Liver (tissue), 9 donors: ENCODE measurements around the gene COL9A3. TPM values are rescaled to one million over a fixed set of nuclear protein-coding genes. Genes with fewer than 3 reads are reported as not detected.

Experiments
- DNase-seq: peaks from one replicate; pipeline ENCODE4 v3.0.0-alpha.2; 2017; ENCODE audit warnings: low spot score
- H3K27ac ChIP-seq, 2 donors: one replicate each; pipeline ENCODE4 v1.7.0; 2013; ENCODE audit warnings: inconsistent platforms in 2 of 2, low read length in 2 of 2, control low read depth in 1 of 2, low read depth in 1 of 2, mild to moderate bottlenecking in 1 of 2
- H3K27me3 ChIP-seq, 4 donors: one replicate each; pipeline versions ENCODE4 v1.6.1 to v1.7.0; 2013; ENCODE audit warnings: low read length in 3 of 4, inconsistent platforms in 1 of 4, mild to moderate bottlenecking in 1 of 4, moderate library complexity in 1 of 4; ENCODE audit not compliant: control insufficient read depth in 4 of 4, insufficient read depth in 4 of 4
- H3K36me3 ChIP-seq, 4 donors: one replicate each; pipeline versions ENCODE4 v1.6.1 to v1.7.0; 2013; ENCODE audit warnings: low read length in 3 of 4, mild to moderate bottlenecking in 3 of 4, low read depth in 1 of 4, moderate library complexity in 1 of 4; ENCODE audit not compliant: control insufficient read depth in 4 of 4, insufficient read depth in 3 of 4
- H3K4me1 ChIP-seq, 4 donors: one replicate each; pipeline versions ENCODE4 v1.6.1 to v1.7.0; 2013; ENCODE audit warnings: low read length in 3 of 4, mild to moderate bottlenecking in 3 of 4, moderate library complexity in 1 of 4; ENCODE audit not compliant: control insufficient read depth in 4 of 4, insufficient read depth in 4 of 4
- H3K4me3 ChIP-seq, 3 donors: one replicate each; pipeline versions ENCODE4 v1.6.1 to v1.7.0; 2013; ENCODE audit warnings: low read length in 3 of 3, control low read depth in 1 of 3, low read depth in 1 of 3, mild to moderate bottlenecking in 1 of 3
- H3K9ac ChIP-seq, 2 donors: one replicate each; pipeline ENCODE4 v1.7.0; 2013; ENCODE audit warnings: low read length in 2 of 2, mild to moderate bottlenecking in 2 of 2, moderate library complexity in 2 of 2, control low read depth in 1 of 2, low read depth in 1 of 2
- H3K9me3 ChIP-seq, 4 donors: one replicate each; pipeline versions ENCODE4 v1.6.1 to v1.7.0; 2013; ENCODE audit warnings: low read length in 3 of 4; ENCODE audit not compliant: control insufficient read depth in 4 of 4
- ATF3 ChIP-seq: IDR thresholded peaks from 2 replicates; pipeline ENCODE4 v1.6.1; 2016; ENCODE audit warnings: antibody characterized with exemption
- EGR1 ChIP-seq, 2 donors: IDR thresholded peaks; 2 replicates each; pipeline ENCODE4 v1.6.1; 2016 to 2018; ENCODE audit warnings: antibody characterized with exemption in 2 of 2, low read depth in 2 of 2
- FOXA1 ChIP-seq: IDR thresholded peaks from 2 replicates; pipeline ENCODE4 v1.6.1; 2016; ENCODE audit warnings: antibody characterized with exemption
- FOXA2 ChIP-seq: IDR thresholded peaks from 2 replicates; pipeline ENCODE4 v1.6.1; 2016; ENCODE audit warnings: antibody characterized with exemption
- GABPA ChIP-seq, 2 donors: IDR thresholded peaks in 1 of 2; conservative IDR thresholded peaks in 1 of 2; 2 replicates each; pipeline ENCODE4 v1.6.1; 2016; ENCODE audit warnings: antibody characterized with exemption in 2 of 2, mild to moderate bottlenecking in 1 of 2, moderate library complexity in 1 of 2
- HNF4A ChIP-seq, 2 donors: conservative IDR thresholded peaks; 2 replicates each; pipeline ENCODE4 v1.6.1; 2016; ENCODE audit warnings: antibody characterized with exemption in 2 of 2, mild to moderate bottlenecking in 2 of 2
- HNF4G ChIP-seq: IDR thresholded peaks from 2 replicates; pipeline ENCODE4 v1.6.1; 2016; ENCODE audit warnings: antibody characterized with exemption
- JUND ChIP-seq, 2 donors: IDR thresholded peaks; 2 replicates each; pipeline ENCODE4 v1.6.1; 2016; ENCODE audit warnings: antibody characterized with exemption in 2 of 2
- NR2F2 ChIP-seq: IDR thresholded peaks from 2 replicates; pipeline ENCODE4 v1.6.1; 2016; ENCODE audit warnings: antibody characterized with exemption
- RAD21 ChIP-seq, 2 donors: IDR thresholded peaks; 2 replicates each; pipeline ENCODE4 v1.6.1; 2016; ENCODE audit warnings: antibody characterized with exemption in 2 of 2, mild to moderate bottlenecking in 2 of 2
- RXRA ChIP-seq, 2 donors: IDR thresholded peaks; 2 replicates each; pipeline ENCODE4 v1.6.1; 2017 to 2018; ENCODE audit warnings: antibody characterized with exemption in 2 of 2, mild to moderate bottlenecking in 1 of 2
- SP1 ChIP-seq: IDR thresholded peaks from 2 replicates; pipeline ENCODE4 v1.6.1; 2018; ENCODE audit warnings: antibody characterized with exemption, mild to moderate bottlenecking
- YY1 ChIP-seq: IDR thresholded peaks from 2 replicates; pipeline ENCODE4 v1.6.1; 2016; ENCODE audit warnings: antibody characterized with exemption, mild to moderate bottlenecking
- WGBS: extraction: QIAGEN DNeasy Blood & Tissue Kit; methylation state at CpG from one replicate; pipeline ENCODE4 v1.1.7; 2013; 5-methylcytosine and 5-hydroxymethylcytosine counted together
- polyA plus RNA-seq, 2 donors: library from polyadenylated mRNA; stranded (reverse) in 1 of 2; unstranded in 1 of 2; fragments of 200-250 nt in 1 of 2; fragments of >200 nt in 1 of 2; fragmentation: Nextera tagmentation in 1 of 2; extraction: Ambion mirVana in 1 of 2; gene quantifications; one replicate each; pipeline versions ENCODE4 v1.2.1 to v1.2.3, GENCODE V29; 2013 to 2015
- total RNA-seq, 2 donors: library from RNA; depleted of rRNA; stranded (reverse); fragments of >200 nt; gene quantifications; one replicate each; pipeline ENCODE4 v1.2.3, GENCODE V29; 2014
- TF ChIP-seq, protein P1 (sequence below): IDR thresholded peaks from 2 replicates; pipeline ENCODE4 v1.6.1; 2016; ENCODE audit warnings: antibody characterized with exemption
- TF ChIP-seq, protein P2 (sequence below): fragments of 150-350 bp; IDR thresholded peaks from 2 replicates; pipeline ENCODE4 v1.5.1; 2017; ENCODE audit warnings: improper control_type of control experiment, low read depth, low read length; ENCODE audit not compliant: missing input control
- TF ChIP-seq, protein P3 (sequence below): IDR thresholded peaks from 2 replicates; pipeline ENCODE4 v1.6.1; 2016; ENCODE audit warnings: antibody characterized with exemption, mild to moderate bottlenecking
- TF ChIP-seq, protein P4 (sequence below): IDR thresholded peaks from 2 replicates; pipeline ENCODE4 v1.6.1; 2016; ENCODE audit warnings: antibody characterized with exemption
- donor health status: healthy.
- donor health status: healthy.
- donor health status: healthy.
- donor health status: healthy.
- donor health status: healthy.

COL9A3 gene
- total and polyA plus RNA-seq, 4 donors: 0.92 to 2.0 (median 1.1) TPM

DNA sequence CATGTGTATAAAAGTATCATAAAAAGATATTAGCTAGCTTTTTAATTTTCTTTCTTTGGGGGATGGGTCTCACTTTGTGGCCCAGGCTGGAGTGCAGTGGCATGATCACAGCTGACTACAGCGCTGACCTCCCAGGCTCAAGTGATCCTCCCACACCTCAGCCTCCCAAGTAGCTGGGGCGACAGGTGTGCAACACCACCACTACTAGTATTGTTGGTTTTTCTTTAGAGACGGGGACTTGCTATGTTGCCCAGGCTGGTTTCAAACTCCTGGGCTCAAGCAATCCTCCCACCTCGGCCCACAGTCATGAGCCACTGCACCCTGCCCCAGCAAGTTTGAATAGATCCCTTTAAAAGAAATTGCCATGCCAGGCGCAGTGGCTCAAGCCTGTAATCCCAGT is 38.3 kb downstream of the COL9A3 start:
- no peak overlapping the region for H3K4me3 ChIP-seq
- no peak for DNase-seq
- peaks cover 2 to 16% (median 5%) of the 10 kb centered on the region in 4 donors for H3K36me3 ChIP-seq
- WGBS: 99% methylated on average over 5 of the region's 5 CpGs
- no peak overlapping the region for H3K9ac ChIP-seq
- no peak overlapping the region for H3K27ac ChIP-seq
- no peaks in the 10 kb centered on the region for H3K9me3 ChIP-seq
- H3K4me1 ChIP-seq: peaks cover 1 to 6% (median 4%) of the 10 kb centered on the region in 4 donors
- H3K27me3 ChIP-seq: no peaks in the 10 kb centered on the region
- TF ChIP-seq RAD21 (IDR thresholded peaks at IDR 0.05) (no peak), EGR1 (IDR thresholded peaks at IDR 0.05; ENCODE audit: low read depth in 2 of 2) (no peak), HNF4A (conservative IDR thresholded peaks at IDR 0.05) (no peak), NR2F2 (no peak), FOXA1 (no peak), RXRA (IDR thresholded peaks at IDR 0.05) (no peak), HNF4G (no peak), SP1 (no peak), ATF3 (no peak)
- TF ChIP-seq, protein P1, sequence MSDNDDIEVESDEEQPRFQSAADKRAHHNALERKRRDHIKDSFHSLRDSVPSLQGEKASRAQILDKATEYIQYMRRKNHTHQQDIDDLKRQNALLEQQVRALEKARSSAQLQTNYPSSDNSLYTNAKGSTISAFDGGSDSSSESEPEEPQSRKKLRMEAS: no peak
- TF ChIP-seq, protein P2, sequence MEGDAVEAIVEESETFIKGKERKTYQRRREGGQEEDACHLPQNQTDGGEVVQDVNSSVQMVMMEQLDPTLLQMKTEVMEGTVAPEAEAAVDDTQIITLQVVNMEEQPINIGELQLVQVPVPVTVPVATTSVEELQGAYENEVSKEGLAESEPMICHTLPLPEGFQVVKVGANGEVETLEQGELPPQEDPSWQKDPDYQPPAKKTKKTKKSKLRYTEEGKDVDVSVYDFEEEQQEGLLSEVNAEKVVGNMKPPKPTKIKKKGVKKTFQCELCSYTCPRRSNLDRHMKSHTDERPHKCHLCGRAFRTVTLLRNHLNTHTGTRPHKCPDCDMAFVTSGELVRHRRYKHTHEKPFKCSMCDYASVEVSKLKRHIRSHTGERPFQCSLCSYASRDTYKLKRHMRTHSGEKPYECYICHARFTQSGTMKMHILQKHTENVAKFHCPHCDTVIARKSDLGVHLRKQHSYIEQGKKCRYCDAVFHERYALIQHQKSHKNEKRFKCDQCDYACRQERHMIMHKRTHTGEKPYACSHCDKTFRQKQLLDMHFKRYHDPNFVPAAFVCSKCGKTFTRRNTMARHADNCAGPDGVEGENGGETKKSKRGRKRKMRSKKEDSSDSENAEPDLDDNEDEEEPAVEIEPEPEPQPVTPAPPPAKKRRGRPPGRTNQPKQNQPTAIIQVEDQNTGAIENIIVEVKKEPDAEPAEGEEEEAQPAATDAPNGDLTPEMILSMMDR: no peak

DNA sequence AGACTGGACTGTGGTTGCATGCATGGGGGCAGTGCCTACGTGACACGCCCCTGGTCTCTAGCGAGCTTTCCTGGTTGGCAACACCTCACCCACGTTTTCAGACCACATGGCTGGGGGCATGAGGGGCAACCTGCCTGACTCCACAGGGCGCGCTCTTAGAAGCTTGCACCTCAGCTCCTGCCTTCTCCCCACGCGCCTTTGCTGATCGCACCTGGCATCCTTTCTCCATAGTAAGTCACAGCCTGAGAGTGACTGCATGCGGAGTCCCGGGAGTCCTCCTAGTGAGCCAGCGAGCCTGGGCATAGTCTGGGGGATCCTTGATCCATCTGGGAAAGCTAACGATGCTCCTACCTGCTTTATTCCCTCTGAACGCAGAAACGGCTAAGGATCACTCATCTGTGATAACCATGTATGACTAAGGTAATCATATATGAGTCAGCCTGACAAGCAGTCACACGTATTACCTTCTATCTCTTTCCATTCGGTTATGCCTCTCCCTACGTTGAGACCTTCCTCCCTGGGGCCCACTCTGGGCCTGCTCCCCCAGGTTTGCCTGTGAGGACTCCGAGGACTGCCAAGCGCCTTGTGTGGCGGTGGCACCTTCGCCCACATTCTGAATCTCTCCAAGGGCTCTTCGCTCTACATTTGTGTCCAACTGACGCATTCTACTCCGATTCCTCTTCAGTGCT is 40.2 kb downstream of the COL9A3 start:
- Histone ChIP-seq H3K27ac (no peak overlapping the region), H3K4me1 (peaks cover 7 to 14% (median 12%) of the 10 kb centered on the region in 4 donors), H3K9me3 (no peaks in the 10 kb centered on the region), H3K36me3 (peaks cover 2 to 16% (median 5%) of the 10 kb centered on the region in 4 donors), H3K4me3 (no peak overlapping the region), H3K27me3 (no peaks in the 10 kb centered on the region), H3K9ac (no peak overlapping the region)
- TF ChIP-seq FOXA2 (no peak), HNF4A (conservative IDR thresholded peaks at IDR 0.05) (no peak), EGR1 (IDR thresholded peaks at IDR 0.05; ENCODE audit: low read depth in 2 of 2) (no peak), NR2F2 (no peak), RXRA (IDR thresholded peaks at IDR 0.05) (no peak), RAD21 (IDR thresholded peaks at IDR 0.05) (no peak), JUND (IDR thresholded peaks at IDR 0.05) (no peak), ATF3 (no peak), SP1 (no peak), GABPA (IDR thresholded peaks at IDR 0.05 in 1 of 2, conservative IDR thresholded peaks at IDR 0.05 in 1 of 2) (no peak), HNF4G (no peak), YY1 (no peak), FOXA1 (no peak)
- TF ChIP-seq, protein P3, sequence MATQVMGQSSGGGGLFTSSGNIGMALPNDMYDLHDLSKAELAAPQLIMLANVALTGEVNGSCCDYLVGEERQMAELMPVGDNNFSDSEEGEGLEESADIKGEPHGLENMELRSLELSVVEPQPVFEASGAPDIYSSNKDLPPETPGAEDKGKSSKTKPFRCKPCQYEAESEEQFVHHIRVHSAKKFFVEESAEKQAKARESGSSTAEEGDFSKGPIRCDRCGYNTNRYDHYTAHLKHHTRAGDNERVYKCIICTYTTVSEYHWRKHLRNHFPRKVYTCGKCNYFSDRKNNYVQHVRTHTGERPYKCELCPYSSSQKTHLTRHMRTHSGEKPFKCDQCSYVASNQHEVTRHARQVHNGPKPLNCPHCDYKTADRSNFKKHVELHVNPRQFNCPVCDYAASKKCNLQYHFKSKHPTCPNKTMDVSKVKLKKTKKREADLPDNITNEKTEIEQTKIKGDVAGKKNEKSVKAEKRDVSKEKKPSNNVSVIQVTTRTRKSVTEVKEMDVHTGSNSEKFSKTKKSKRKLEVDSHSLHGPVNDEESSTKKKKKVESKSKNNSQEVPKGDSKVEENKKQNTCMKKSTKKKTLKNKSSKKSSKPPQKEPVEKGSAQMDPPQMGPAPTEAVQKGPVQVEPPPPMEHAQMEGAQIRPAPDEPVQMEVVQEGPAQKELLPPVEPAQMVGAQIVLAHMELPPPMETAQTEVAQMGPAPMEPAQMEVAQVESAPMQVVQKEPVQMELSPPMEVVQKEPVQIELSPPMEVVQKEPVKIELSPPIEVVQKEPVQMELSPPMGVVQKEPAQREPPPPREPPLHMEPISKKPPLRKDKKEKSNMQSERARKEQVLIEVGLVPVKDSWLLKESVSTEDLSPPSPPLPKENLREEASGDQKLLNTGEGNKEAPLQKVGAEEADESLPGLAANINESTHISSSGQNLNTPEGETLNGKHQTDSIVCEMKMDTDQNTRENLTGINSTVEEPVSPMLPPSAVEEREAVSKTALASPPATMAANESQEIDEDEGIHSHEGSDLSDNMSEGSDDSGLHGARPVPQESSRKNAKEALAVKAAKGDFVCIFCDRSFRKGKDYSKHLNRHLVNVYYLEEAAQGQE: no peak
- TF ChIP-seq, protein P2: no peak
- TF ChIP-seq, protein P1: no peak
- TF ChIP-seq, protein P4, sequence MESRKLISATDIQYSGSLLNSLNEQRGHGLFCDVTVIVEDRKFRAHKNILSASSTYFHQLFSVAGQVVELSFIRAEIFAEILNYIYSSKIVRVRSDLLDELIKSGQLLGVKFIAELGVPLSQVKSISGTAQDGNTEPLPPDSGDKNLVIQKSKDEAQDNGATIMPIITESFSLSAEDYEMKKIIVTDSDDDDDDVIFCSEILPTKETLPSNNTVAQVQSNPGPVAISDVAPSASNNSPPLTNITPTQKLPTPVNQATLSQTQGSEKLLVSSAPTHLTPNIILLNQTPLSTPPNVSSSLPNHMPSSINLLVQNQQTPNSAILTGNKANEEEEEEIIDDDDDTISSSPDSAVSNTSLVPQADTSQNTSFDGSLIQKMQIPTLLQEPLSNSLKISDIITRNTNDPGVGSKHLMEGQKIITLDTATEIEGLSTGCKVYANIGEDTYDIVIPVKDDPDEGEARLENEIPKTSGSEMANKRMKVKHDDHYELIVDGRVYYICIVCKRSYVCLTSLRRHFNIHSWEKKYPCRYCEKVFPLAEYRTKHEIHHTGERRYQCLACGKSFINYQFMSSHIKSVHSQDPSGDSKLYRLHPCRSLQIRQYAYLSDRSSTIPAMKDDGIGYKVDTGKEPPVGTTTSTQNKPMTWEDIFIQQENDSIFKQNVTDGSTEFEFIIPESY: no peak
- no peak for DNase-seq
- 95% methylated on average over 25 of the region's 25 CpGs for WGBS
